NCI-H226 (cell line): ENCODE measurements around the gene HBEGF.

Experiments
- DNase-seq: peaks from one replicate; pipeline ENCODE4 v3.0.0-alpha.2; 2015

The HBEGF gene

DNA sequence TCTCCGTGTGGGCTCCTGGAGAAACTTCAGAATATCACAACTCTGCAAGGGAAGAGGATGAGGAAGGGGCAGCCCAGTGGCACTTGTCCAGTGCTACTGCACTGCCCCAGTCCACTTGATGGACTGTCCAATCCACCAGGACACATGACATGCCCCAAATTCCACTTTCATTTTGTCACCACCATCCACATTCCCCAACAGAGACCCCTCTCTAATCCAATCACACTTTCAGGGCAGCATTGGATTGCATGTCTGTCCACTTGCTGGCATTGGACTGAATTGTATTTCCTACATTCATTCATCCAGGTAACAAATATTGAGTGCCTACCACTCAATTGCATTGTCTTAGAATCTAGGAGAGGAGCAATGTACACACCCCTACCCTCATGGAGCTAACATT lies 14.8 kb downstream of the HBEGF start:
- no peak for DNase-seq

DNA sequence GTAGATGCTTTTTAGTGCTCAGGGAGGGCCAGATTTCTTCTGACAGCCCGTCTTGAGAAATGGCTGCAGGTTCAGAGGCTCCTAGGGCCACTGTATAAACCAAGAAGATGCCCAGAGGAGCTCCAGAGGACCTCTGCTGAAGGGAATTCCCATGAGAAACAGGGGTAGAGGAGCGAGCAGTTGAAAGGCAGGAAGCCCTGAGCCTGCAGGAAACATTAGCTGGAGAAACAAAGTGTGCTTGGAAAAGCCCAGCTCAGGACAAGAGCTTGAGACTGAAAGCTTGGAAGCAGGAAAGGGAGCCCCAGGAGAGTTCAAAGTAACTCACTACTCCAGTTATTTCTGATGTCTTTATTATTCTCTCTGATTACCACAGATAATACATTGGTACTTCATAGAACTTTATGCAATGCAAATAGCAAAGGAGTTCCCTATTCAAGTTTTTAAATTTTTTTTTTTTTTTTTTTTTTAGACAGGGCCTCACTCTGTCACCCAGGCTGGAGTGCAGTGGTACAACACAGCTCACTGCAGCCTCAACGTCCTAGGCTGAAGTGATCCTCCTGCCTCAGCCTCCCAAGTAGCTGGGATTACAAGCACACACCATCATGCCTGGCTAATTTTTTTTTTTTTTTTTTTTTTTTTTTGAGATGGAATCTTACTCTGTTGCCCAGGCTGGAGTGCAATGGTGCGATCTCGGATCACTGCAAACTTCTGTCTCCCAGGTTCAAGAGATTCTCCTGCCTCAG lies 16.5 kb downstream of the HBEGF start:
- no peak for DNase-seq

DNA sequence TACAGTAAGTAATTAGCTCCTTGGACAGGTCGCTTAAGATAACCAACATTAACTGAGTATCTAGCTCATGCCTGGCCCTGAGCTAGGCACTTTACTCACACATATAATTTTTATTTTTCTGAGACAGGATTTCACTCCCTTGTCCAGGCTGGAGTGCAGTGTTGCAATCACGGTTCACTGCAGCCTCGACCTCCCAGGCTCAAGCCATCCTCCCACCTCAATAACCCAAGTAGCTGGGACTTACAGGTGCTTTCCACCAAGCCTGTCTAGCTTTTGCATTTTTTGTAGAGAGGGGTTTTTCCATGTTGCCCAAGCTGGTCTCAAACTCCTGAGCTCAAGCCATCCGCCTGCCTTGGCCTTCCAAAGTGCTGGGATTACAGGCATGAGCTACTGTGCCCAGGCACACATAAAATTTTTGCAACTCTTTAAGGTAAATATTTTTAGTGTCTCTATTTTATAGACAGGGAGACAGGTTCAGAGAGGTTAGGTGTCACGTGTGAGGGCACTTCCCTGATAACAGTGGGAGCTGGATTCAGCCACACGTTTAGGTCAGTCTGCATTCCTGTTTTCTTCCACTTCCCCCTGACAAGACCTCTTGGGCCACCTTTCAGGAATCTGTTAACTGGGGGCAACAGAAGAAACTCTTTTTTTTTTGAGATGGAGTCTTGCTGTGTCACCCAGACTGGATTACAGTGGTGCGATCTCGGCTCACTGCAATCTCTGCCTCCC lies 18.2 kb downstream of the HBEGF start:
- no peak for DNase-seq

GRCh38 chr5:140327589-140327988 lies 18.8 kb downstream of the HBEGF start:
- no peak for DNase-seq

DNA sequence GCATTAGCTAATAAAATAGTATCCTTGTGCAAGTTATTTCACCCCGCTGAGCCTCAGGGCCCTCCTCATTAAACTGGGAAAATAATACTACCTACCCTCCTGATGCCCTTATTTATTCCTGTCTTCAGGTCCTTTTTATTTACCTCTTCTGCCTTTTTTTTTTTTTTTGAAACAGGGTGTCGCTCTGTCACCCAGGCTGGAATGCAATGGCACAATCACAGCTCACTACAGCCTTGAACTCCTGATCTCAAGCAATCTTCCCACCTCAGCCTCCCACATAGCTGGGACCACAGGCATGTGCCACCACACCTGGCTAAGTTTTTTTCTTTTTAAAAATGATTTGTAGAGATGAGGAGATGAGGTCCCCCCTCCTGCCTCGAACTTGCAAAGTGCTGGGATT lies 20.9 kb downstream of the HBEGF start:
- DNase-seq: no peak

DNA sequence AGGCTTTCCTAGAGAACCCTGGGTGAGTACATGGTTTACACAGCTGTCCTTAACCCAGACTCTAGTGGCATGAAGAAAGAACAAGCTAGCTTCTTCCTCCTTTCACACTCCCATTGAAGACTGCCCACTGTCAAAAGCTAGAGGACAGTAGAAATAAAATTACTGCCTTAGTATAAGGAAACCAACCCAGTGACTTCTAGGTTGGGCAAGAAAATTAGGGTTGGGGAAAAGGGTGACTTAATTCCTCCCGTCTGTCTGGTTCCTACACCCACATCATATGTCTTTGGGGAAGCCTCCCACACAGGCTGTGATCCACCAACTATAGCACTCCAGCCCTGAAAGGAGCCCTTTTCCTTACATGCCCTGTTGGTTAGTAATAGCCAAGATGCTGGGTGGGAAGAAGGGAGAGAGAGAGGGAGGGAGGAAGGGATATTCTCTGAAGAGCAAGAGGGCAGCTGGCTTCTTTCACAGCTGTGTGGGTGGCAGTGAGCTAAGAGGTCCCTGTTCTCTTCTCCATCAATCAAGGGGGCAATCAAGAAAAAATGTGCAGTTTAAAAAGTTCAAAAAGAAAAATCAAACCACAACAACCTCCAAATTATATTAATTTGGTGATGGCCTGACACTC lies 21.7 kb downstream of the HBEGF start:
- DNase-seq: peak; percentile 85

DNA sequence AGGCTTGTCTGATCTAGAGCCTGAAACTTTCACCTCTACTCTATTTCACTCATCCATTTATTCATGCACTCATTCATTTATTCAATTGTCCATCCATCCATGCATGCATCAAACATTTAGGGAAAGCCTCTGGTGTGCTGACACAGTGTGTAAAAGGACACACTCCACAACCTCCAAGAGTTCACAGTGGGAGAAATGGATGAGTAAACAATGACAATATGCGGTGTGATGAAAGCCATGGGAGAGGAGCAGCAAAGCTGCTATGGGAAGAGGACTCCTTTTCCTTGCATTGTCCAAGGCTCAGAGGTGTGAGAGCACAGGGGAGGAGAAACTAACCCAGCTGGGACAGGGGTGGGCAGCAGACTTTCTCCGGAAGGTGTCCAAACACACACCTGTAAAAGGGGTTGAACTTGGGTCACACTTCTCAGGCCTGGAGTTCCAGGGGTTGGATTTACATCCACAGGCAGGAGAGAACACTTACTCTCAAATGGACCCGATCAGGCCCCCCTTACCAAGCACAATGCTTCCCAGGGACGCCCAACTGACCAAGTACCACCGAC lies 22.3 kb downstream of the HBEGF start:
- DNase-seq: no peak

- DNase-seq: peak; percentile 96
Measured at GRCh38 chr5:140322751-140323731, 23.4 kb downstream of the HBEGF start.

DNA sequence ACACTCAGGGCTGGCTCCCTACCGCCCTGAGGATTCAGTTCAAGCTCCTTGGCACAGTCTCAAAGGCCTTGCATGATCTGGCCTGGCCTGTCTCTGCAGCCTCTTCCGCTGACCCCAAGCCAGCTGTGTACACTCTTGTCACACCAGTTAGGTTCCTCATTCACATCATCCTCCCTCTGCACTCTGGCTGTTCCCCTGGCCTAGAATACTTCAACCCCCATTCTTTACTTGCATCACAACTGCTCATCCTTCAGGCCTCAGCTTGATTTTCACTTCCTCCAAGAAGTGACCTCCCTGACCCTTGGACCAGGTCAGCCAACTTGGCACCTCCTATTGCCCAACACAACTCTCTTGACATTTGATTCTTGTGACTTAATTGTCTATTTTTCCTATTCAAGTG lies 24.6 kb downstream of the HBEGF start:
- no peak for DNase-seq

DNA sequence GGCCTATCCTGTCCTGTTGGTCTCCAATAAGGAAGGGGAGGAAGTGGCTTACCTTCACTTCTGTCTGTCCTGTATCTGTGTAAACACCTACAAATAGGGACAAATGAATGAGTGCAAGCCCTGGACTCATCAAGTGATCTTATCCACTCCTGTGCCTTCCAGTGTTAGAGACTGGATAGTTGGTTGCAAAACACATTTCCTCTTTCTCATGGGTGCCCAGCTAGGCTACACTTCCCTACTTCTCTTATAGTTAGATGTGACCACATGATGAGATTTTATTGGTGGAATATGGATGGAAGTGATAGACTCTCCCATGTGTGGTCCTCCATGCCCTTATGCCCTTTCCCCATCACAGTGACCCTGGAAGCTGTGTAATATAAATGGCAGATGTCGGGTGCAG lies 26.6 kb downstream of the HBEGF start:
- no peak for DNase-seq

- no peak for DNase-seq
Measured at GRCh38 chr5:140318792-140319191, 27.6 kb downstream of the HBEGF start.

GRCh38 chr5:140317859-140318258 lies 28.5 kb downstream of the HBEGF start:
- peak; percentile 87 for DNase-seq

DNA sequence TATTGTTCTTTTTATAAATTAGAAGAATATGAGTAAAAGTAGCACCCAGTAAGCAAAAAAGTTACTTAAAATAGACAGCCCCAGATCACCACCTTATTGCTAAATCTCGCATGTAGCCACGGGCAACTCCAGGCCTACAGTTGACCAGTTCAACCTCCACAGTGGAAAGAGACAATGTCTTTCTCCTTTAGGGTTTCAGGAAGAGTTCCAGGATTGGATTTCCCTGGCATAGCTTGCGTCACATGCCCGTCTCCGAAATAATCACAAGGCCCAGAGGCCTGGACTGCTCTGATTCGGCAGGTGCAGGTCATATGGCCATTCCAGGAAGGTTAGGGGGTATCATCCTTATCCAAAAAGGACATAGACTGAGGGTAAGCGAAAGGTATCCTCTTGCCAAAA lies 33.6 kb downstream of the HBEGF start:
- DNase-seq: no peak

DNA sequence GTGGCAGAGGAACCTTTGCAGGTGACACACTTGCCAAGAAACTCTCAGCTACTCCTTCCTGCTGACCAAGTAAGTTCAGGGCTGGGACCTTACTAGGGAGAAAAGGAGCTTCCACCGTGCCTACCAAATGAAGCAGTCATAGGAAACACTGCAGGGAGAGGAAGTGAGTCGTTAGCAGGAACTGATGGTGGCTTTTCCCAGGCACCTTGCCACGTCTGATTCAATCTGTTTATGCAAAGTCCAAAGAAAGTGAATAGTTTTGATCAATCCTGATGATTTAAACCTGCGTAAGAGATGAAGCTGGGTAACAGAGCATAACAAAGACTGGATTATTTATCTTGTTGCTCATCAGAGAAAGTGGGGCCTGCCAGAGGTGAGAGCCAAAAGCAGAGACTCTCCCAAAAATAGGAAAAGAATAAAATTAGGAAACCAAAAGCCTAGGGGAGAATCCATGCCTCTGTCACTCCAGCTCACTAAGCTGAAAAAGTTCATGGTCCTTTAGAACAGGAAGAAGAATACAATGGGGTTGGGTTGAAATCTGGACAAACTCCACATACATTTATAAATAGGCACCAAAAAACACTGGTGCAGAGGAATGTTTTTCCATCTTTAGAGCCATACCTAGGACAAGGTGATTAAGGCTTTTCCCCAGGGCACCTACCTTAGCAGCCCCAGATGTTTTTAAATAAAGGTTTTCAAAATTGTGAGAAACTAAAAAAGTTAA lies 34.2 kb downstream of the HBEGF start:
- peak; percentile 73 for DNase-seq

DNA sequence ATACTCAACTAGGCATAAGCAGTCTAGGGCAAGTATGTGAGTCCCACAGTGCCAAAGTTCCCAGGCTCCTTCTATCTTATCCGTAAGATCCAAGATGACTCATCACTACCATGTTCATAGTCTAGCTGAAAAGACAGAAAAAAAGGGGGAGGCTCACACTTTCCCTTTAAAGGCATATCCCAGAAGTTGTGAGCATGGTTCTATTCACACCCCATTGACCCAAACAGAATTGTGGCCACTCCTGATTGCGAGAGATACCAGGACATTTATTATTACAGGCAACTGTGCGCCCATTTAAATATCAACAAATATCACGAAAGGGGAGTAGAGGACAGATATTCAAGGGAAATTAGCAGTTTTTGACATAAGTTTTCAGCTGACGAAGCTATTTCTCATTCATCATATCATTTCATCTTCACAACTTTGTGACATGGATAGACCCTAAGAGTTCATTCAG lies 35.4 kb downstream of the HBEGF start:
- peak; percentile 91 for DNase-seq

DNA sequence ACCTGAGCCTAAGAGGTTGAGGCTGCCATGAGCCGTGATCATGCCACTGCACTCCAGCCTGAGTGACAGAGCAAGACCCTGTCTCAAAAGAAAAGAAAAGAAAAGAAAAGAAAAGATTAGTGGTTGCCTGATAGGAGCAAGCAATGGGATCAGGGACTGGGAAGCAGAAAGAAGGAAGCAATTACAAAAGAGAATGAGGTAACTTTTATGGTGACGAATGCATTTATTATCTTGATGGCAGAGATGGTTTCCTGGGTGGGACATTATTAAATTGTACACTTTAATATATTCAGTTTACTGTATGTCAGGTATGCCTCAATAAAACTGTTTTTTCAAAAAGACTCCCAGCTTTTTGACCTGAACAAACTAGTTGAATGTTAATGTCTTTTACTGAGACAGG lies 36.0 kb downstream of the HBEGF start:
- no peak for DNase-seq

GRCh38 chr5:140309706-140310249 lies 36.6 kb downstream of the HBEGF start:
- DNase-seq: no peak

GRCh38 chr5:140305471-140305870 lies 40.9 kb downstream of the HBEGF start:
- DNase-seq: no peak

DNA sequence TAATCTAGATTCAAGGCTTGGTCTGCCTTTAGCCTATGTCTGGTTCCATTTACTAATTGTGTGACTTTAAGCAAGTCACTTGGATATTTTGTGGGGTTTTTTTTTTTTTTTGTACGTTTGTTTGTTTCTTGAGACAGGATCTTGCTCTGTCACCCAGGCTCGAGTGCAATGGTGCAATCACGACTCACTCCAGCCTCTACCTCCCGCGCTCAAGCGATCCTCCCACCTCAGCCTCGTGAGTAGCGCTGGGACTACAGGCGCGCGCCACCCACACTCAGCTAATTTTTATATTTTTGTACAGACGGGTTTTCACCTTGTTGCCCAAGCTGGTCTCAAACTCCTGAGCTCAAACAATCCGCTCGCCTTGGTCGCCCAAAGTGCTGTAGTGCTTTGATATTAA lies 42.4 kb downstream of the HBEGF start:
- DNase-seq: no peak

GRCh38 chr5:140302786-140303639 lies 43.4 kb downstream of the HBEGF start, which contains the start of gene PFDN1:
Gene PFDN1 (minus strand): TSS chr5:140303101. CDS start chr5:140303073, 28 bp downstream.
- DNase-seq: peak; percentile 89
